HG03571 (cell line): ENCODE results near the gene FAAH.

Experiments used
- ATAC-seq: cut with Tn5 transposase; IDR thresholded peaks from one replicate; pipeline ENCODE4 v1.9.1; 2021; ENCODE audit not compliant: unreplicated experiment

The FAAH gene

GRCh38 chr1:46448109-46448911 is 54.2 kb downstream of the FAAH start:
- ATAC-seq: no peak

GRCh38 chr1:46449223-46450159 is 55.4 kb downstream of the FAAH start:
- ATAC-seq: no peak

GRCh38 chr1:46450160-46450517 is 56.0 kb downstream of the FAAH start:
- ATAC-seq: no peak

- no peak for ATAC-seq
These were observed 58.1 kb downstream of the FAAH start for GRCh38 chr1:46451948-46452930.

- ATAC-seq: no peak
These were observed 58.8 kb downstream of the FAAH start for GRCh38 chr1:46452931-46453325.

GRCh38 chr1:46453449-46453848 is 59.3 kb downstream of the FAAH start:
- ATAC-seq: no peak

GRCh38 chr1:46455951-46456350 is 61.8 kb downstream of the FAAH start:
- ATAC-seq: no peak

- no peak for ATAC-seq
These were observed 62.4 kb downstream of the FAAH start for GRCh38 chr1:46456411-46456963.

GRCh38 chr1:46457178-46457577 is 63.1 kb downstream of the FAAH start:
- no peak for ATAC-seq

GRCh38 chr1:46458190-46458589 is 64.1 kb downstream of the FAAH start:
- ATAC-seq: no peak

GRCh38 chr1:46458846-46459245 is 64.7 kb downstream of the FAAH start:
- ATAC-seq: no peak

- ATAC-seq: no peak
These were observed 65.2 kb downstream of the FAAH start for GRCh38 chr1:46459315-46459714.

- ATAC-seq: no peak
These were observed 67.1 kb downstream of the FAAH start for GRCh38 chr1:46461017-46461808.

- ATAC-seq: no peak
These were observed 67.8 kb downstream of the FAAH start for GRCh38 chr1:46461809-46462448.
